Stimulated activated CD8-positive, alpha-beta memory T cell treated with anti-CD3 and anti-CD28 coated beads, Interleukin-7, amount 100 ng/mL, for 48 hours (primary cell): ENCODE measurements around the gene SEMA3B.

Source experiments
- DNase-seq, 2 donors: peaks; one replicate each; pipeline ENCODE4 v3.0.0-alpha.2; 2020; ENCODE audit warnings: low read depth in 1 of 2; ENCODE audit errors: extremely low read depth in 1 of 2

Gene SEMA3B

GRCh38 chr3:50292159-50293078 lies 23.5 kb downstream of the SEMA3B start, which contains the start of gene IFRD2:
Gene IFRD2 (minus strand): TSS chr3:50292429. CDS start chr3:50292274, 155 bp downstream.
- peak; percentile 93 to 94 for DNase-seq

DNA sequence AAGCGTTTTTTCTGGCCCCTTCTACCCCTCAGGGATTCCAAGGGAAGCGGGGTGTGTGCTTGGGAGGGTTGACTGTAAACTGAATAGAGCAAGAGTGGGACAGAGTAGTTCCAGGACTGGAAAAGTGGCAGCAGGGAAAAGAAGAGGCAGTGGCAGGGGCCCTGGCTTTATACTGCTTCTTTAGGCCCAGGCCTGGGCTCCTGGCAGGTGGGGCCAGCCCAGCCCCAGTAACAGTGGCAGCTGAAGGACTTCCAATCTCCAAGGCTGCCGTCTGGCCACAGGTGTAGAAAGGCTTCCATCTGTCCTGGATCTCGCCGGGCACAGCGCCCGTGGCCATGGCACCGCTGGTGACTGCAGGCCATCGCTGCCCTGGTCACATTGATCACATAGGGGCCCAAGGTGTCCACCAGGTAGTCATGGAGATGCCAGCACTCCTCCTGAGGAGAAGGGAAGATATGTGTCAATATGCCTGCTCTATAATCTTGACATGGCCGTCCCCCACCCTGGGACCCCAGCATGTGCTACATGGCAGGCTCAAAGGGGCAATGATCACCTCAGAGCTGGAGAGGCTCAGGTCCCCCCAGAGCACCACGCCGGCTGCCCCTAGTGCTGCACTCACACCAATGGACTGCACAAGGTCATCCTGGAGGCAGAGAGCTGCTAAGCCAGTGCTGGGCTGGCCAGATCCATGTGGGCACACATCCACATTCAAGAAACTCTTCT lies 24.3 kb downstream of the SEMA3B start:
- DNase-seq, result no peak

DNA sequence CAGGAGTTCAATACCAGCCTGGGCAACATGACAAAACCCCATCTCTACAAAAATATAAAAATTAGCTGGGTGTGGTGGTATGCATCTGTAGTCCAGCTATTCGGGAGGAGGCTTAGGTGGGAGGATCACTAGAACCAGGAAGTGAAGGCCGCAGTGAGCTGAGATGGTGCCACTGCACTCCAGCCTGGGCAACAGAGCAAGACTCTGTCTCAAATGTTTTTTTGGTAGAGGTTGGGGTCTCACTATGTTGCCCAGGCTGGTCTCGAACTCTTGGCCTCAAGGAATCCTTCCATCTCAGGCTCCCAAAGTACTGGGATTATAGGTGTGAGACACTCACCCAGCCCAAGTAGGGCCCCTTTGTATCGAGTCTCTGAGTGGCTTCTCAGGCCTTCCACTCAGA lies 25.1 kb downstream of the SEMA3B start:
- DNase-seq, result no peak

- no peak for DNase-seq
Measured at GRCh38 chr3:50294492-50295403, 25.8 kb downstream of the SEMA3B start.

DNA sequence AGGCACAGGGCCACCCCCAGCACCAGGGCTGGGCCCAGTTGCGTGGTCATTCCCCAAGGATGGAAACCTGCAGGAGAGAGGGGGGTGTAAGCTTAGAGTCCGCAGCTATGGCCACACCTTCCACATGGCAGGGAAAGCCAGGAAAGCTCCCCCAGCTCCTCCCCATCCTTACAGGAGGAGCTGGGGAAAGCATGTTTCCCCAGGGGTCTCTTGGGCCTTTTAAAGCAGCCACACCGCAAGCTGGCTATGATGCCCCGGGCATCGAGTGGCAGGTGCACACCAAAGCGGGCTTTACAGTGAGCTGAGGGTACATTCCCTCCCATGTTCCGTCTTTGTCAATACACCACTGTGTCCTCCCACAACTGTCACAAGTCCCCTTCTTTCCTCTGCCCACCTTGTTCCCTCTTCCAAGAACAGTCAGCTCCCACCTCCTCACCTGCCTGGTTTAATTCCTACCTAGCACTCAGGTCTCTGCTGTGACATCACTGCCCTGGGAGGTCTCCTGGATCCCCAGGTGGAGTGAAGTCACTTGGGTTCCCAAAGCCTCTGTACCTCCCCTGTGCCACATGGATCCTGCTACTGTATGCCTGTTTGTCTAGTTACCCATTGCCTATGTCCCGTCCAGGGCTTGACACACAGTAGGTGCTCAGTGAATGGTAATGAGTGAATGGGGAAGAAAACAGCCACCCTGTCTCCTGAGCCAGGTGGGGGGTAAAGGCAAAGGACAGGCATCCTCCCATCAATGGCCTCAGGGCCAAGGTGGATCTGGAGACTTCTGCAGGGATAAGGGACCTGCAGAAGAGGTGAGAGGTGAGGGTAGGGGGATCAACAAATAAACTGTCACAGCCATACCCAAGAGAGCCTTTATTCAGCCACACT lies 26.8 kb downstream of the SEMA3B start:
- no peak for DNase-seq

- no peak for DNase-seq
Measured at GRCh38 chr3:50296721-50297383, 27.9 kb downstream of the SEMA3B start.

GRCh38 chr3:50297384-50297775 lies 28.4 kb downstream of the SEMA3B start:
- DNase-seq, result no peak

GRCh38 chr3:50297896-50298725 lies 29.2 kb downstream of the SEMA3B start:
- no peak for DNase-seq

DNA sequence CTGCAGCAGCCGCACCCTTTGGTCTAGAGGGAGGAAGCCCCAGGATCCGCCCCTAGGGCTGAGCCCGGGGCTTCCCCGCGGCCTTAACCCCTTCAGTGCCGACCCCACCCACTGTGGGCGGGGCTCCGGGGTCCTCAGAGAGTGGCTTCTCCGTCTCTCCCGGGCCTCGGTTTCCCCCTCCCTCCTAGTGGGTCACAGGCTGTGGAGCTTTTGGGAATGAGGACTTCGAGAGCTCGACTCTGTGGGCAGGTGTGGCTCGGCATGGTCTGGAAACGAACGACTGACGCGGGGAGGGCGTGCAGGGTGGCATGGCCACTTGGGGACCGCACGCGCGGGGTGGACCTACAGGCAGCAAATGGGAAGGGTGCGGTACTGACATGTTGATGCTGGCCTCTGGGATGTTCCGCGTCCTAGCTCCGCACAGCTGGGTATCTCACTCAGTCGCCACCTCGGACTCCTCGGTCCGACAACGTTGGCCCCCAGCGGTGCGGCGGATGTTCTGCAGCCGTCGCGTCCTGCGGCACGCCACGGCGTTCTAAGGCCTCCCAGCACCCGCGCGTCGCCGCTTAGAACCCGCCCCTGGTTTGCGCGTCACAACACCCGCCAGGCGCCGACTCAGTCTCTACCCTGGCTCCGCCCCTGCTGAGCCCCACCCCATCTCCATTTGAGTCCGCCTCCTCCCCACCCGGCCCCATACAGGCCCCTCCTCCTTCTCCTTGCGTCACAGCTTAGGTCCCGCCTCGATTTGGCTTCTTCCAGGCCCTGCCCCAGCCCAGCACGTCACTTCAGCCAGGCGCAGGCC lies 30.1 kb downstream of the SEMA3B start, which contains the start of the genes HYAL3 and NAA80:
Gene HYAL3, minus strand, starts transcription at position 570 of the 802 bp plus-strand sequence. CDS start 3,803 bp downstream, outside the sequence.
Gene NAA80, minus strand, starts transcription at position 570 of the 802 bp plus-strand sequence. CDS start 1,942 bp downstream, outside the sequence.
- DNase-seq, result peak; percentile 98

DNA sequence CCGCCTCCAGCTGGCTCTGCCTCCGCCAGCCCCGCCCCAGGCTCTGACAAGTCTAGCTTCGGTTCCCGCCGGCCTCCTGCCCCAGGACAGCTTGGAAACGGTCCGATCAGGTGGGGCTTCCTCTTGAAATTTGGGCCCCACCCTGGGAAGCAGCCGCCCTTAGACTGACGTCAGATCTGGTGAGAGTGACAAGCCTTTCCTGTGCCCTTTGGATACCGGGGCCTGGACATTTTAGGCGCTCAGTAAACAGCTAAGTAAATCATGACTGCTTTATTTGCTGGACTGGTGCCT lies 30.6 kb downstream of the SEMA3B start:
- DNase-seq, result no peak

GRCh38 chr3:50299929-50300680 lies 31.2 kb downstream of the SEMA3B start:
- DNase-seq, result no peak

DNA sequence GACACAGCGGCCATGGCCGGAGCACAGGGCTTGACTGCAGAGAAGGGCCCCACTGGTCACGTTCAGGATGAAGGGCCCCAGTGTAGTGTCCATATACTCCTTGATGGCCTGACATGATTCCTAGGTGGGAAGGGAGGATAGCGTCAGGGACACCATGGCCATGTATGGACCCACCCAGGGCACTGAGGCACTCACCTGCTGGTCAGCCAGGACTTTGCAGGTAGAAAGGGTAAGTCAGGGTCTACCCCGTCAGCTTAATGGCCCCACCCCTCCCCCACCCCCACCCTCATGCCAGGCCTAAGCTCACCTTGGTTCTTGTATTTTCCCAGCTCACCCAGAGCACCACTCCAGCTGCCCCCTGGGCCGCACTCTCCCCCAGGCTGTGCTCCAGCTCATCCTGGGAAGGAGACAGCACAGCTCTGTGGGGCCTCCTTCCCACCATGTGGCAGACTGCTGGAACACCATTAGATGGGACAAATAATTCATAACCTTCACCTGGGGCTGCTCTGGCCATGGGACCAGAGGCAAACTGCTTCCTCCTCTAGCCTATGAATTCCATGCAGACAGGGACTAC lies 31.8 kb downstream of the SEMA3B start:
- no peak for DNase-seq

GRCh38 chr3:50302095-50303012 lies 33.4 kb downstream of the SEMA3B start:
- no peak for DNase-seq

GRCh38 chr3:50303013-50303815 lies 34.3 kb downstream of the SEMA3B start, which contains the start of gene HYAL1:
Gene HYAL1 (minus strand): TSS chr3:50303574. CDS start chr3:50302956, 618 bp downstream.
- no peak for DNase-seq

DNA sequence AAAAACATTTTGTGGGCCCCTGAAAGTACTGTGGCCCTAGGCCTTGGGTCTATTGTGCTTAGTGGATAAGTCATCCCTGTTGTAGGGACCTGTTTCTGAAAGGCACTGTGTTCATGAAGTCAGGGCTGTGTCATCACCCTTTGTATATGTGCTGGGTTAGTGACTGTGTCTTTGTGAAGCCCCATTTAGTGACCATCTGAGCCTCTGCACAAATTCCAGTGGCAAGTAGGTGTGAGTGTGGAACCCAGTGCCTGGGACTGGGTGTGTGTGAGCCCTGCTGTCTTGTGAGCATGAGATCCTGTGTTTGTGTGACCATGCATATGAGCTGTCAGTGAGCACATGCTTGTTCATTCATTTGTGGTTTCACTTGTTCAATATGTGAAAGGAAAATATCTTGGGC lies 35.7 kb downstream of the SEMA3B start:
- DNase-seq, result peak in 1 of 2 donors; percentile 15
